Fibroblast of mammary gland (primary cell): Measurements from ENCODE around the gene GPRASP2.
"Not testable (repeated sequence)": the region's sequence is repeated elsewhere in the genome, so short reads cannot be mapped to it uniquely, and the experiment has no call there.

Experiments
- DNase-seq: peaks from one replicate; pipeline ENCODE4 v3.0.0-alpha.2; 2010; ENCODE audit warnings: low read depth
- H3K4me3 ChIP-seq: 2 replicates; pipeline ENCODE4 v1.5.1; 2011; ENCODE audit warnings: low read depth, mild to moderate bottlenecking, low read length, moderate library complexity; ENCODE audit not compliant: control insufficient read depth
- TF ChIP-seq, protein P1 (sequence below): conservative IDR thresholded peaks from 2 replicates; pipeline ENCODE4 v1.5.1; 2011; ENCODE audit warnings: low read depth, low read length, inconsistent platforms; ENCODE audit not compliant: control insufficient read depth, insufficient read depth

Gene GPRASP2

DNA sequence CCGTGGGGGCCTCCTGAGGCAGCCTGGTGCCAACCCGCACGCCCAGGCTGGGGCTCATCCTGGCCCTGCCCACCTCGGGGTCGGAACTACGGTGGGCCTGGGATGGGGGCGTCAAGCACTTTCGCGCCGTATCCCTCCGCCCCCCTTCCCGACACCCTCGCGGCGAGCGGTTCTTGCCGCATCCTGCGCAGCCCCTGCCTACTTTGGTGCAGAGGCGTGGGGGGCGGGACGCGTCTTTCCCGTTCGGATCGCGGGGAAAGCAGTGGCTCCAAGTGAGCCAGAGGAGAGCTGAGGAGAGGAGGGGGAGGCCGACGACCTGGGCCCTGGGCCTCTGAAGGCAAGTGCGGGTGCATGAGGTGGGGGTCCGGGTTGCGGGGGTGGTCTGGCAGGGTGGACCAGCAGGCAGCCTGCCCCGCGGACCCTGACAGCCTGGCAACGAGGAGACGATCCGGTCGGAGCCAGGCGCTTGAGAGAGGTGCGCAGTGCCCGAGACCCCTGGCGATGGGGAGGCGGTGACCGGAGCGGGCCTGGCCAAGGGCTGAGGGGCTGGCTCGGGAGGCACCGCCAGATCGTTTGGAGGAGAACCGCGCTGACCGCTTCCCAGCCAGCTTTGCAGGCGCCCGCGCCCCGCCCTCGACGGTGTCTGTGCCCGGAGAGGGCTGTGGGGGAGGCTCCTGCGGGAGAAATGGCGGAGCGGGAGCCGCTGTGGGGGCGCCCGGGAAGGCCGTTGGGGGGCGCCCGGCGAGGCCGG lies at the start of gene GPRASP2:
GPRASP2 (plus strand) TSS at position 233 of the 751 bp plus-strand sequence. CDS start 2,422 bp downstream, outside the sequence.
- TF ChIP-seq, protein P1, sequence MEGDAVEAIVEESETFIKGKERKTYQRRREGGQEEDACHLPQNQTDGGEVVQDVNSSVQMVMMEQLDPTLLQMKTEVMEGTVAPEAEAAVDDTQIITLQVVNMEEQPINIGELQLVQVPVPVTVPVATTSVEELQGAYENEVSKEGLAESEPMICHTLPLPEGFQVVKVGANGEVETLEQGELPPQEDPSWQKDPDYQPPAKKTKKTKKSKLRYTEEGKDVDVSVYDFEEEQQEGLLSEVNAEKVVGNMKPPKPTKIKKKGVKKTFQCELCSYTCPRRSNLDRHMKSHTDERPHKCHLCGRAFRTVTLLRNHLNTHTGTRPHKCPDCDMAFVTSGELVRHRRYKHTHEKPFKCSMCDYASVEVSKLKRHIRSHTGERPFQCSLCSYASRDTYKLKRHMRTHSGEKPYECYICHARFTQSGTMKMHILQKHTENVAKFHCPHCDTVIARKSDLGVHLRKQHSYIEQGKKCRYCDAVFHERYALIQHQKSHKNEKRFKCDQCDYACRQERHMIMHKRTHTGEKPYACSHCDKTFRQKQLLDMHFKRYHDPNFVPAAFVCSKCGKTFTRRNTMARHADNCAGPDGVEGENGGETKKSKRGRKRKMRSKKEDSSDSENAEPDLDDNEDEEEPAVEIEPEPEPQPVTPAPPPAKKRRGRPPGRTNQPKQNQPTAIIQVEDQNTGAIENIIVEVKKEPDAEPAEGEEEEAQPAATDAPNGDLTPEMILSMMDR: no peak
- DNase-seq: peak; percentile 6
- peak within 1 kb of the TSS; percentile 64 for H3K4me3 ChIP-seq

DNA sequence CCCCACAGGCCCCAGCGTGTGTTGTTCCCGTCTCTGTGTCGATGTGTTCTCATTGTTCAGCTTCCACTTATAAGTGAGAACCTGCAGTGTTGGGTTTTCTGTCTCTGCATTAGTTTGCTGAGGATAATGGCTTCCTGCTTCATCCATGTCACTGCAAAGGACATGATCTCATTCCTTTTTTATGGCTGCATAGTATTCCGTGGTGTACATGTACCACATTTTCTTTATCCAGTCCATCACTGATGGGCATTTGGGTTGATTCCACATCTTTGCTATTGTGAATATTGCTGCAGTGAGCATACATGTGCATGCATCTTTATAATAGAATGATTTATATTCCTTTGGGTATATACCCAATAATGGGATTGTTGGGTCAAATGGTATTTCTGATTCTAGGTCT lies 48.4 kb upstream of the GPRASP2 start:
- H3K4me3 ChIP-seq, DNase-seq: not testable (repeated sequence)

DNA sequence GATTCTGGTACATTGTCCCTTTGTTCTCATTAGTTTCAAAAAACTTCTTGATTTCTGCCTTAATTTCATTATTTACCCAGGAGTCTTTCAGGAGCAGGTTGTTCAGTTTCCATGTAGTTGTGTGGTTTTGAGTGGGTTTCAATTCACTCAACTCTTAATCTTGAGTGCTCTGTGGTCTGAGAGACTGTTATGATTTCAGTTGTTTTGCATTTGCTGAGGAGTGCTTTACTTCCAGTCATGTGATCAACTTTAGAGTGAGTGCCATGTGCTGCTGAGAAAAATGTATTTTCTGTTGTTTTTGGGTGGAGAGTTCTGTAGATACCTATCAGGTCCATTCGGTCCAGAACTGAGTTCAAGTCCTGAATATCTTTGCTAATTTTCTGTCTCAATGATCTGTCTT lies 45.2 kb upstream of the GPRASP2 start:
- H3K4me3 ChIP-seq, DNase-seq: not testable (repeated sequence)

DNA sequence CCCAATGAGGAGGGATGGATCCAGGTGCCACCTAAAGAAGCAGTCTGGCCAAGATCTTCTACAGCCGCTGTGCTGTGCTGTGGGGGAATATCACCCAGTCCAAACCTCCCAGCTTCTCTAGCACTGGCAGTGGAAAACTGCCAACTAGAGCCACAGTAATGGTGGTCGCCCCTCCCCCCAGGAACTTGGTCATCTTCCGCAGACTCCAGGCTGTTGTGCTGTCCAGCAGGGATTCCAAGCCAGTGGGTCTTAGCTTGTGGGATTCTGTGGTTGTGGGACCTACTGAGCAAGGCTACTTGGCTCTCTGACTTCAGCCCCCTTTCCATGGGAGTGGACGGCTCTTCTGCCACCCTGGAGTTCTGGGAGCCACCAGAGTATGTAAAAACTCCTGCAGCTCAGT lies 42.7 kb upstream of the GPRASP2 start:
- TF ChIP-seq, protein P1: no peak
- no peak overlapping the region for H3K4me3 ChIP-seq
- no peak for DNase-seq

DNA sequence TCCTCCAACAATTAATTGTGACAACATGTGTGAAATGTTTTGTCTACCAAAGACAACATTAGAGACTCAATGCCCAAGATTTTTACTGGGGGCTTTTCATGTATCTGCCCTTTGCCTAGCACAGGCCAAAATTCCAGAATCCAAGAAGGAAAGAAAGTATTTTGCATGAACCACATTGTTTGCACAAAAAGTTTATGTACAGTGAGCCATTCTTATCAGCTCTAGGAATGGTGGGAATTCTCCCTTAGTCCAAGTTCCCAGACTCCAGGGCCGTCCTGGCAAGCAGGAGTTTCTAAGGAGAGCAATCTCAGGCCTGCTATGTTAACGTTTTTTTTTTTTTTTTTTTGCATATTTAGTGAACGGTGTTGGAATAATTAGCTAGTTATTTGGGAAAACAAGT lies 39.4 kb upstream of the GPRASP2 start:
- no peak for DNase-seq
- no peak overlapping the region for H3K4me3 ChIP-seq
- TF ChIP-seq, protein P1: no peak

DNA sequence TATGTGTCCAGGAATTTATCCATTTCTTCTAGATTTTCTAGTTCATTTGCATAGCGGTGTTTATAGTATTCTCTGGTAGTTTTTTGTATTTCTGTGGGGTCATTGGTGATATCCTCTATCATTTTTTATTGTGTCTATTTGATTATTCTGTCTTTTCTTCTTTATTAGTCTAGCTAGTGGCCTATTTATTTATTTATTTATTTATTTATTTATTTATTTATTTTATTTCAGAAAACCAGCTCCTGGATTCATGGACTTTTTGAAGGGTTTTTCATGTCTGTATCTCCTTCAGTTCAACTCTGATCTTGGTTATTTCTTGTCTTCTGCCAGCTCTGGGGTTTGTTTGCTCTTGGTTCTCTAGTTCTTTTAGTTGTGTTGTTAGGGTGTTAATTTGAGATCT lies 34.8 kb upstream of the GPRASP2 start:
- not testable (repeated sequence) for DNase-seq, H3K4me3 ChIP-seq

DNA sequence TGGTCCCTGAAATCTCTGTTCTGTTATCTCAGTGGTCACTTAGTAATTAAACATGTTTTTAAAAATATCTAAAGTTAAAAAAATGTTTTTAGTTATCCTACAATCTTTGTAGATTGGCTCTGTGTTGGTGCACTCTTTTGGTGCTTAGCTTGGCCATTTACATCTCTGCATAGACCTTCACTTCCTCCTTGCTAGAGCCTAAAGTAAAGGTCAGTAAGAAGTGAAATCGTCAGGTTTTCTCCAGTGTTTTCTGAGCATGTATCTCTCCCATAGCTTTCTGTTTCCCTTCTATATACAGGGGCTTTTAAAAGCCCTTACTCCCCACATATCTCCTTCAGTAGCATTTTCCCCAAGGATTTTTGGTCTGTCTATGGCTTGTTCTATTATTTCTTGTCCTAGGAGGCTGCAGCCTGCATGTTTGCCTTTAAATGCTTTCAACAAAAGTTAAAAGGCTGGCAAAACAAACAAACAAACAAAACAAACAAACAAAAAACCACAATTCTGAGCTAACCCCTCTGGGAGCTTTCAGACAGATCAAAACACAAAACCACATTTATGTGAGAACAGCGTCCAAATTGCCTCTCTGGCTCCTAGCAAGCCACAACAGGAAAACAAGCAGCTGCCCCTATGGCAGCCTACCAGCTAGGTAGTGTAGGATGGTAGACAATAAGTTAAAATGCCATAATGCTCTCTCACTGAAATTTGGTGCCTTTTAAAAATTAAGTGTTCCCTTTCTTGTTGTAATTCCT lies 27.3 kb upstream of the GPRASP2 start:
- no peak overlapping the region for H3K4me3 ChIP-seq
- TF ChIP-seq, protein P1: no peak
- DNase-seq: no peak

DNA sequence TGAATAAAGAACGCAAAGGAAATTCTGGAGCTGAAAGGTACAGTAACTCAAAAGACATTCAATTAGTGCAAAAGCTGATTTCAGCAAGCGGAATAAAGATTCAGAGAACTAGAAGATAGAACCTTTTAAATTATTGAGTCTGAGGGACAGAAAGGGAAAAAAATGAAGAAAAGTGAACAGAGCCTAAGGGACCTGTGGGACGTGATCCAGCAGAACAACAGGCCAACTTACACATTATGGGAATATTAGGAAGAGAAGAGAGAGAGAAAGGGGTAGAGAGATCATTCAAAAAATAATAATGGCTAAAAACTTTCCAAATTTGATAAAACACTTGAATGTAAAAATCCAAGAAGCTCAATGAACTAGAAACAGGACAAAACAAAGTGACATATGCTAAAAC lies 17.5 kb upstream of the GPRASP2 start:
- DNase-seq: no peak

More for the DNA sequence above, 17.5 kb upstream of the GPRASP2 start:
- H3K4me3 ChIP-seq: no peak overlapping the region
- TF ChIP-seq, protein P1: no peak
